Occipital lobe (tissue), 1 donor: ENCODE data around the gene CRYM. TPM values are rescaled to one million over a fixed set of nuclear protein-coding genes. Genes with fewer than 3 reads are reported as not detected.

Experiments used
- total RNA-seq: library from RNA; depleted of rRNA; stranded (reverse); fragments of >200 nt; gene quantifications from one replicate; pipeline ENCODE4 v1.2.3, GENCODE V29; 2014

The CRYM gene
- total RNA-seq, 1 donor from 2014 or later = 66.6 TPM

Other genes starting within 250 kb of the CRYM start
- gene DNAH3, start 127.4 kb downstream of the CRYM start, total RNA-seq = 0.31 TPM
- gene LDAF1, start 119.6 kb downstream of the CRYM start, total RNA-seq = 71.4 TPM
- gene ZP2, start 66.7 kb downstream of the CRYM start, total RNA-seq = not detected
- gene ANKS4B, start 44.6 kb downstream of the CRYM start, total RNA-seq = not detected